Muscle layer of duodenum (tissue), 2 donors: ENCODE data around the gene PDZK1IP1.

Experiments
- H3K27ac ChIP-seq: one replicate; pipeline ENCODE4 v1.7.0; 2013; ENCODE audit warnings: mild to moderate bottlenecking, low read length
- H3K27me3 ChIP-seq: one replicate; pipeline ENCODE4 v1.7.0; 2013; ENCODE audit warnings: low read depth, mild to moderate bottlenecking, control low read depth, low read length
- H3K36me3 ChIP-seq, 2 donors: one replicate each; pipeline ENCODE4 v1.7.0; 2013; ENCODE audit warnings: low read length in 2 of 2, control low read depth in 1 of 2, mild to moderate bottlenecking in 1 of 2; ENCODE audit not compliant: insufficient read depth in 2 of 2, control insufficient read depth in 1 of 2
- H3K4me1 ChIP-seq, 2 donors: one replicate each; pipeline ENCODE4 v1.7.0; 2013; ENCODE audit warnings: low read length in 2 of 2, mild to moderate bottlenecking in 2 of 2, control low read depth in 1 of 2, moderate library complexity in 1 of 2; ENCODE audit not compliant: insufficient read depth in 2 of 2, control insufficient read depth in 1 of 2
- H3K4me3 ChIP-seq, 2 donors: one replicate each; pipeline ENCODE4 v1.7.0; 2013; ENCODE audit warnings: low read length in 2 of 2, low read depth in 1 of 2, mild to moderate bottlenecking in 1 of 2
- H3K9me3 ChIP-seq, 2 donors: one replicate each; pipeline ENCODE4 v1.7.0; 2013; ENCODE audit warnings: low read length in 2 of 2, control low read depth in 1 of 2, mild to moderate bottlenecking in 1 of 2; ENCODE audit not compliant: control insufficient read depth in 1 of 2
- donor health status: healthy.

The PDZK1IP1 gene

GRCh38 chr1:47189844-47190508 lies at the start of gene PDZK1IP1:
PDZK1IP1 (minus strand) TSS chr1:47190036; CDS start chr1:47189932, 104 bp downstream.
- H3K36me3 ChIP-seq = no peaks in the 10 kb centered on the region
- H3K9me3 ChIP-seq = no peaks in the 10 kb centered on the region
- peaks cover 0 to 5% of the 10 kb centered on the region in 2 donors for H3K4me1 ChIP-seq
- H3K27me3 ChIP-seq = no peaks in the 10 kb centered on the region
- peak within 1 kb of the TSS; percentile 56 for H3K27ac ChIP-seq
- H3K4me3 ChIP-seq = peak within 1 kb of the TSS in 1 of 2 donors; percentile 12

- no peaks in the 10 kb centered on the region for H3K4me1 ChIP-seq
- H3K9me3 ChIP-seq = no peaks in the 10 kb centered on the region
- H3K4me3 ChIP-seq = no peak overlapping the region
- H3K27me3 ChIP-seq = peaks cover 2% of the 10 kb centered on the region
- H3K27ac ChIP-seq = no peak overlapping the region
- no peaks in the 10 kb centered on the region for H3K36me3 ChIP-seq
These were observed 49.2 kb upstream of the PDZK1IP1 start for GRCh38 chr1:47238935-47239592.

- no peaks in the 10 kb centered on the region for H3K36me3 ChIP-seq
- no peak overlapping the region for H3K27ac ChIP-seq
- no peaks in the 10 kb centered on the region for H3K9me3 ChIP-seq
- peaks cover 29% of the 10 kb centered on the region for H3K27me3 ChIP-seq
- no peak overlapping the region for H3K4me3 ChIP-seq
- peaks cover 0 to 8% of the 10 kb centered on the region in 2 donors for H3K4me1 ChIP-seq
These were observed 46.0 kb upstream of the PDZK1IP1 start for GRCh38 chr1:47235806-47236205.

GRCh38 chr1:47235241-47235681 lies 45.4 kb upstream of the PDZK1IP1 start:
- Histone ChIP-seq H3K27me3 (peaks cover 34% of the 10 kb centered on the region), H3K4me3 (no peak overlapping the region)

GRCh38 chr1:47233186-47233585 lies 43.4 kb upstream of the PDZK1IP1 start:
- Histone ChIP-seq H3K9me3 (no peaks in the 10 kb centered on the region), H3K27me3 (peaks cover 55% of the 10 kb centered on the region), H3K4me3 (no peak overlapping the region), H3K4me1 (peaks cover 0 to 16% of the 10 kb centered on the region in 2 donors), H3K36me3 (no peaks in the 10 kb centered on the region), H3K27ac (no peak overlapping the region)

More at GRCh38 chr1:47235241-47235681, 45.4 kb upstream of the PDZK1IP1 start:
- Histone ChIP-seq H3K4me1 (peaks cover 0 to 8% of the 10 kb centered on the region in 2 donors), H3K27ac (no peak overlapping the region), H3K36me3 (no peaks in the 10 kb centered on the region), H3K9me3 (no peaks in the 10 kb centered on the region)

GRCh38 chr1:47232187-47232874 lies 42.5 kb upstream of the PDZK1IP1 start, which contains the start of gene TAL1:
TAL1 (minus strand) TSS chr1:47232225; CDS start chr1:47225888, 6,337 bp downstream.
- Histone ChIP-seq H3K4me3 (peak within 1 kb of the TSS; percentile 55 to 56), H3K27ac (peak within 1 kb of the TSS; percentile 65), H3K4me1 (peaks cover 0 to 16% of the 10 kb centered on the region in 2 donors), H3K9me3 (no peaks in the 10 kb centered on the region), H3K36me3 (no peaks in the 10 kb centered on the region), H3K27me3 (peaks cover 63% of the 10 kb centered on the region)

- no peaks in the 10 kb centered on the region for H3K36me3 ChIP-seq
- peak overlapping the region; percentile 65 for H3K27ac ChIP-seq
- no peaks in the 10 kb centered on the region for H3K9me3 ChIP-seq
- peaks cover 0 to 16% of the 10 kb centered on the region in 2 donors for H3K4me1 ChIP-seq
- peak overlapping the region; percentile 55 to 56 for H3K4me3 ChIP-seq
- H3K27me3 ChIP-seq = peaks cover 70% of the 10 kb centered on the region
These were observed 41.7 kb upstream of the PDZK1IP1 start for GRCh38 chr1:47231301-47232186.

- Histone ChIP-seq H3K27me3 (peaks cover 77% of the 10 kb centered on the region), H3K4me3 (peak overlapping the region in 1 of 2 donors; percentile 56), H3K4me1 (peaks cover 0 to 17% of the 10 kb centered on the region in 2 donors), H3K36me3 (no peaks in the 10 kb centered on the region), H3K27ac (no peak overlapping the region), H3K9me3 (no peaks in the 10 kb centered on the region)
These were observed 41.0 kb upstream of the PDZK1IP1 start for GRCh38 chr1:47230692-47231300.

GRCh38 chr1:47229886-47230691 lies 40.3 kb upstream of the PDZK1IP1 start:
- no peak overlapping the region for H3K27ac ChIP-seq
- H3K36me3 ChIP-seq = no peaks in the 10 kb centered on the region
- H3K4me3 ChIP-seq = peak overlapping the region; percentile 12 to 50
- H3K9me3 ChIP-seq = no peaks in the 10 kb centered on the region
- H3K27me3 ChIP-seq = peaks cover 80% of the 10 kb centered on the region
- peaks cover 0 to 23% of the 10 kb centered on the region in 2 donors for H3K4me1 ChIP-seq
